Activated naive CD8-positive, alpha-beta T cell treated with anti-CD3 and anti-CD28 coated beads, Interleukin-2, amount 10 ng/mL, durations not matched to agents 7 days and 5 days (primary cell): ENCODE measurements around the gene CAMK2N1. TPM values are rescaled to one million over a fixed set of nuclear protein-coding genes. Genes with fewer than 3 reads are reported as not detected.
"Not testable (repeated sequence)": the region's sequence is repeated elsewhere in the genome, so short reads cannot be mapped to it uniquely, and the experiment has no call there.

ENCODE experiments used
- ATAC-seq: fragments of 150-1000 bp; cut with Tn5 transposase; one replicate; pipeline ENCODE4 v1.10.0; 2021; ENCODE audit warnings: low read depth, moderate library complexity
- POLR2A ChIA-PET: fragments of 350-600 bp; sonication (Branson Sonifier 250); formaldehyde crosslinking; loops from one replicate; lab custom pipeline; 2021; ENCODE audit warnings: antibody characterized with exemption; lab: Charles Lee
- DNase-seq: peaks from one replicate; pipeline ENCODE4 v3.0.0; 2021
- H3K27ac Mint-ChIP-seq: one replicate; pipeline ENCODE4 v1.8.0; 2022; ENCODE audit warnings: mild to moderate bottlenecking, mixed read lengths
- H3K27me3 Mint-ChIP-seq: one replicate; pipeline ENCODE4 v1.8.0; 2022; ENCODE audit warnings: mild to moderate bottlenecking, moderate library complexity, mixed read lengths
- H3K36me3 Mint-ChIP-seq: one replicate; pipeline ENCODE4 v1.8.0; 2021; ENCODE audit warnings: mild to moderate bottlenecking, mixed read lengths
- H3K4me1 Mint-ChIP-seq: one replicate; pipeline ENCODE4 v1.8.0; 2021; ENCODE audit warnings: mixed read lengths
- H3K4me3 Mint-ChIP-seq: one replicate; pipeline ENCODE4 v1.8.0; 2022; ENCODE audit warnings: mild to moderate bottlenecking, moderate library complexity, mixed read lengths
- H3K9me3 Mint-ChIP-seq: one replicate; pipeline ENCODE4 v1.8.0; 2021; ENCODE audit warnings: mixed read lengths
- total RNA-seq, 2 experiments: library from RNA; stranded (reverse); gene quantifications; one replicate each; pipeline ENCODE4 v1.2.3, GENCODE V29; 2021

CAMK2N1 gene
- total RNA-seq, 2 experiments from 2014 or later = 2.8 to 3.0 TPM

GRCh38 chr1:20507564-20508410 lies 21.8 kb upstream of the CAMK2N1 start, which contains the start of gene MUL1:
TSS of gene MUL1 (minus strand) at chr1:20508151. CDS start at chr1:20508024, 127 bp downstream.
- Mint-ChIP-seq H3K9me3 (no peaks in the 10 kb centered on the region), H3K27ac (peak within 1 kb of the TSS; percentile 81), H3K4me3 (peak within 1 kb of the TSS; percentile 90), H3K36me3 (peaks cover 2% of the 10 kb centered on the region), H3K4me1 (peaks cover 7% of the 10 kb centered on the region), H3K27me3 (peaks cover 4% of the 10 kb centered on the region)
- DNase-seq (peak; percentile 95), ATAC-seq (peak; percentile 89)
- POLR2A ChIA-PET = interaction anchor here (0.6 to 1.3 kb wide), 3 partner anchors 13 to 158 kb away, joined by 3 to 8 read pairs (median 4); no protein-coding TSS in a partner anchor

DNA sequence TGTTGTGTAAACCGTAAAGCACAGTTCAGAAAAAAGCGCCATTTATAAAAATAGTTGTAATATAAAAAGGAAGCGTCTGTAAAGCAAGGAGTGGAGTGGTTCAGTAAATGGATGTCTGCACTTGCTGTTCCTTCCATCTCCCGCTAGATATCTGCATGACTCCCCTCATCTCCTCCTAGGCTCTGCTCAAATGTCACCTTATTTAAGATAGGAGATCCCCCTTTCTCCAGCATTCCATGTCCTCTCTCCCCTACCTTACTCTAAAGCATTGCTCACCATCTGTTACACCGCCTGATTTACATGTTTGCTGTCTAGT lies 21.2 kb upstream of the CAMK2N1 start:
- H3K9me3 Mint-ChIP-seq = no peaks in the 10 kb centered on the region
- peak; percentile 19 for ATAC-seq
- H3K27ac Mint-ChIP-seq = peak overlapping the region; percentile 81
- peaks cover 3% of the 10 kb centered on the region for H3K27me3 Mint-ChIP-seq
- DNase-seq = no peak
- peaks cover 7% of the 10 kb centered on the region for H3K4me1 Mint-ChIP-seq
- POLR2A ChIA-PET = interaction anchor here (1.3 kb wide), 1 partner anchor 127 kb away, joined by 8 read pairs; no protein-coding TSS in a partner anchor
- peaks cover 2% of the 10 kb centered on the region for H3K36me3 Mint-ChIP-seq
- H3K4me3 Mint-ChIP-seq = peak overlapping the region; percentile 90

DNA sequence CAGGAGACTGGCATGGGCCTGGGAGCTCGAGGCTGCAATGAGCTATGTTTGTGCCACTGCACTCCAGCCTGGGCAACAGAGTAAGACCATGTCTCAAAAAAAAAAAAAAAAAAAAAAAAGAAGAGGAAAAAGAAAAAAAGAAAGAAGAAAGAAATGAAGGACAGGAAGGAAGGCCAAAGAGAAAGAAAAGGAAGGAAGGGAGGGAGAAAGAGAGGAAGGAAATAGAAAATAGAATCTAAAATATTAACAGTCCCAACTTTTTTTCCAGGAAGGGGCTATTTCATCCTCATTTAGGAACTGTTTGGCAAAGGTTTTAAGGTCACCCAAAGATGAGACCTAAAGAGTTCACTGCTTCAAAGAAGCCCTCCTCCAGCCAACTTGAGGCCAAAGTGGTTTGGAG lies 19.5 kb upstream of the CAMK2N1 start:
- Mint-ChIP-seq H3K27me3 (no peaks in the 10 kb centered on the region), H3K4me3 (no peak overlapping the region), H3K36me3 (peaks cover 2% of the 10 kb centered on the region), H3K9me3 (no peaks in the 10 kb centered on the region), H3K27ac (no peak overlapping the region), H3K4me1 (peaks cover 4% of the 10 kb centered on the region)
- ATAC-seq (no peak), DNase-seq (no peak)
- POLR2A ChIA-PET = no interaction called here

- peaks cover 4% of the 10 kb centered on the region for H3K36me3 Mint-ChIP-seq
These were observed 14.7 kb upstream of the CAMK2N1 start for GRCh38 chr1:20500716-20501115.

GRCh38 chr1:20499718-20500117 lies 13.7 kb upstream of the CAMK2N1 start:
- no peak overlapping the region for H3K27ac Mint-ChIP-seq
- POLR2A ChIA-PET = no interaction called here
- ATAC-seq (no peak), DNase-seq (peak; percentile 2)
- peaks cover 7% of the 10 kb centered on the region for H3K4me1 Mint-ChIP-seq
- peaks cover 4% of the 10 kb centered on the region for H3K36me3 Mint-ChIP-seq
- H3K9me3 Mint-ChIP-seq = no peaks in the 10 kb centered on the region
- no peak overlapping the region for H3K4me3 Mint-ChIP-seq
- no peaks in the 10 kb centered on the region for H3K27me3 Mint-ChIP-seq

More at GRCh38 chr1:20500716-20501115, 14.7 kb upstream of the CAMK2N1 start:
- Mint-ChIP-seq H3K4me3 (no peak overlapping the region), H3K9me3 (no peaks in the 10 kb centered on the region), H3K4me1 (peaks cover 4% of the 10 kb centered on the region), H3K27me3 (no peaks in the 10 kb centered on the region), H3K27ac (no peak overlapping the region)
- peak; percentile 10 for DNase-seq
- POLR2A ChIA-PET = no interaction called here
- ATAC-seq = no peak

- Mint-ChIP-seq H3K27ac (no peak overlapping the region), H3K4me1 (peaks cover 9% of the 10 kb centered on the region), H3K4me3 (no peak overlapping the region)
These were observed 13.1 kb upstream of the CAMK2N1 start for GRCh38 chr1:20499105-20499504.

DNA sequence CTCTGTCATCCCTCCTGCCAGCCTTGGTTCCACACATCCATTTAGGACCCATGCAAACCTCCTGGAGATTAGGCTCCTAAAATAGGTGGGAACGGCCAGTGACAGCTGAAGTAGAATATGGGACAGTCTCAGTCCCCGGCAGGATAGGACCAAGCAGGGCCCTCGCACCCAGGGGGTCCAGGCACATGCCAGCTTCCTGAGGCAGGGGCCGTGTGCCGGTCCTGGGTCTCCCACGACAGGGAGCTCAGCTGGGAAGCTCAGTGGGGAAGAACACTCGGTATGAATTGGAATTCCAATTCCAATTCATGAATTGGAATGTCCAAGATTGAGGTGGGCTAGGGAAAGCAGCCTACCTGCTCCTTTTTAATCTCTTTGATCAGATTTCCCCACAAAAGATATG lies 12.1 kb upstream of the CAMK2N1 start:
- H3K36me3 Mint-ChIP-seq = peaks cover 2% of the 10 kb centered on the region
- no peak overlapping the region for H3K27ac Mint-ChIP-seq
- POLR2A ChIA-PET = no interaction called here
- H3K4me1 Mint-ChIP-seq = peaks cover 9% of the 10 kb centered on the region
- DNase-seq (no peak), ATAC-seq (no peak)
- peaks cover 1% of the 10 kb centered on the region for H3K27me3 Mint-ChIP-seq
- no peaks in the 10 kb centered on the region for H3K9me3 Mint-ChIP-seq
- no peak overlapping the region for H3K4me3 Mint-ChIP-seq

More at GRCh38 chr1:20499105-20499504, 13.1 kb upstream of the CAMK2N1 start:
- POLR2A ChIA-PET = no interaction called here
- Mint-ChIP-seq H3K9me3 (no peaks in the 10 kb centered on the region), H3K36me3 (peaks cover 3% of the 10 kb centered on the region), H3K27me3 (no peaks in the 10 kb centered on the region)
- DNase-seq = peak; percentile 11
- ATAC-seq = no peak

GRCh38 chr1:20497506-20497905 lies 11.5 kb upstream of the CAMK2N1 start:
- POLR2A ChIA-PET = no interaction called here
- ATAC-seq = no peak
- H3K4me3 Mint-ChIP-seq = no peak overlapping the region
- H3K27me3 Mint-ChIP-seq = peaks cover 4% of the 10 kb centered on the region
- peaks cover 2% of the 10 kb centered on the region for H3K36me3 Mint-ChIP-seq
- H3K9me3 Mint-ChIP-seq = no peaks in the 10 kb centered on the region
- DNase-seq = no peak
- peaks cover 9% of the 10 kb centered on the region for H3K4me1 Mint-ChIP-seq
- H3K27ac Mint-ChIP-seq = no peak overlapping the region

- H3K4me3 Mint-ChIP-seq, POLR2A ChIA-PET, ATAC-seq, H3K27ac Mint-ChIP-seq, H3K9me3 Mint-ChIP-seq, H3K27me3 Mint-ChIP-seq, H3K36me3 Mint-ChIP-seq, H3K4me1 Mint-ChIP-seq: not testable (repeated sequence)
- DNase-seq = peak; percentile 11
These were observed 10.8 kb upstream of the CAMK2N1 start for GRCh38 chr1:20496725-20497383.

- H3K4me1 Mint-ChIP-seq = peaks cover 9% of the 10 kb centered on the region
- H3K4me3 Mint-ChIP-seq = no peak overlapping the region
These were observed 10.2 kb upstream of the CAMK2N1 start for GRCh38 chr1:20496241-20496661.

DNA sequence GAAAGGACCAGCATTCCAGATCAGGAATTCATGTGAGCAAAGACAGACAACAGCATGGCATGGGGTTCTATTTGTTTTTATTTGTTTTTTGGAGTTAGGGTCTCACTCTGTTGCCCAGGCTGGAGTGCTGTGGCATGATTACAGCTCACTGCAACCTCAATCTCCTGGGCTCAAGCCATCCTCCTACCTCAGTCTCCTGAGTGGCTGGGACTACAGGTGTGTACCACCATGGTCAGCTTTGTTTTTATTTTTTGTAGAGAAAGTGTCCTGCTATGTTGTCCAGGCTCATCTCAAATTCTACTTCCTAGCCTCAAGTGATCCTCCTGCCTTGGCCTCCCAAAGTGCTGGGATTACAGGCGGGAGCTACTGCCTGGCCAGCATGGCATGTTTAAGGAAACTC lies 9.7 kb upstream of the CAMK2N1 start:
- no peak overlapping the region for H3K4me3 Mint-ChIP-seq
- no peak overlapping the region for H3K27ac Mint-ChIP-seq
- H3K9me3 Mint-ChIP-seq = no peaks in the 10 kb centered on the region
- DNase-seq (peak; percentile 18), ATAC-seq (no peak)
- peaks cover 6% of the 10 kb centered on the region for H3K27me3 Mint-ChIP-seq
- peaks cover 2% of the 10 kb centered on the region for H3K36me3 Mint-ChIP-seq
- POLR2A ChIA-PET = no interaction called here
- H3K4me1 Mint-ChIP-seq = peaks cover 9% of the 10 kb centered on the region

More at GRCh38 chr1:20496241-20496661, 10.2 kb upstream of the CAMK2N1 start:
- peaks cover 4% of the 10 kb centered on the region for H3K27me3 Mint-ChIP-seq
- ATAC-seq = no peak
- no peak overlapping the region for H3K27ac Mint-ChIP-seq
- peaks cover 2% of the 10 kb centered on the region for H3K36me3 Mint-ChIP-seq
- no peaks in the 10 kb centered on the region for H3K9me3 Mint-ChIP-seq
- DNase-seq = no peak
- POLR2A ChIA-PET = no interaction called here

DNA sequence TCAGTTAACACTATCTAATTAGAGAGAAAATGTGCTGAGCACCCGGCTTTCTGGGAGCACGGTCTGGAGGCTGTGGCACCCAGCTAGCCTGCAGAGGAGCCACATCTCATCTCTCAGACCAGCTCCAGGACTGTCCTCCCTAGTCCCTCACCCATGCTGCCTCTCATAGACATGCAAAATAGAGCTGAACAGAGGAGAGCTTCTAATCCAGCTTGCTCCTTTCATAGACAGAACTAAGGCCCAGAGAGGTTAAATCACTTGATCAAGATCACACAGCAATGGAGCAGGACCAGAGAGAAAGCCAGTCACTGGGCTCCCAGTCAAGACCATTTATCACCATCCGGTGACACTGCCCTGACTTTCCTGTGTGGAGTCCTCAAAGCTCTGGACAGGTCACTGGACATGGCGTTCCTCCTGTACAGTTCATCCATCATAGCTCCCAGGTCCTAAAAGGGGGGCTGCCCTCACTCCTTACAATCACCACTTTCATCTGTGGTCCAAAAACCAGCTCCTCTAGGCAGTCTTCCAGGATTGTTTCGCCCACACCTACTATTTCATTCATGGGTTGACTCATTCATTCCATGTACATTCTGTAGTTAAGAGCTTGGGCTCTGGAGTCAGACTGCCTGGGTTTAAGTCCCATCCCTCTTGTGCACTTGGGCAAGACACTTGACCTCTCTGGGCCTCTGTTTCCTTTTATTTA lies 8.8 kb upstream of the CAMK2N1 start:
- peaks cover 2% of the 10 kb centered on the region for H3K36me3 Mint-ChIP-seq
- peaks cover 9% of the 10 kb centered on the region for H3K27me3 Mint-ChIP-seq
- peaks cover 9% of the 10 kb centered on the region for H3K4me1 Mint-ChIP-seq
- H3K4me3 Mint-ChIP-seq = no peak overlapping the region
- no peak for ATAC-seq
- POLR2A ChIA-PET = interaction anchor here (1.2 kb wide), 1 partner anchor 13 kb away, joined by 4 read pairs; the partner anchor contains the start of gene MUL1
- no peaks in the 10 kb centered on the region for H3K9me3 Mint-ChIP-seq
- no peak overlapping the region for H3K27ac Mint-ChIP-seq
- no peak for DNase-seq
